Measurements from ENCODE around the gene BHLHE40.

DNA sequence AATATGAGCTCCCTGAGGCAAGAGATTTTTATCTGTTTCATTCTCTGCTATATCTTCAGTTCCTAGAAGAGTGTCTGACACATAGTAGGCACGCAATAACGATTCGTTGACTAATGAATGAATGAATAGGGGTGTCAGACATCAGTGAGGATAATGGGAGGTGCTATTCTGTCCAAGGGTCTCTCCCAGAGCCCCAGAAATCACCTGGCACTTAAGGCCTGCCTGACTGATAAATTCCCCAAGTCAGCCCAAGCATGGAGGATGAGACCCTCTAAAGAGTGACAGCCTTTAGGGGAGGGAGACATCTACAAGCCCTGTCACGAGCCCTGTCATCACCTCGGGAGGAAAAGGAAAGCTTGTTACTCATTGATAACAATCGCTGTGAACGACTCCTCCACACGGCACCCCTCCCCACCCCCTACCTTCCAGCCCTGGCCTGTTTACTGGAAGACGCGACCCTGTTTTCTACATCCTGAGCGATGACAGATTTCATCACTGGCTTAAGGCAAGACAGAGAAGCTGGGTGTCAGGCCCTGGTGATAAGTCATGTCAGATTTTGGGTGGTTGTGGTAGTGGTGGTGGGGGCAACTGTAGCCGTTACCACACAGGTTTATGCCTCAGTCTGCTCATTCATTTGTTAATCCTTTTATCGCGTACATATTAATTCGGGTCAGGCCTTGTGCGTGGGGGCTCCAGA lies 23.1 kb downstream of the BHLHE40 start:
- TF ChIP-seq CTCF (IDR thresholded peaks at IDR 0.05; ENCODE audit: low read length) (no peak), EZH2 (optimal IDR thresholded peaks at IDR 0.05; ENCODE audit: low read depth, low read length) (no peak)
